NCI-H226 (cell line): Measurements from ENCODE around the gene TMEM139.

ENCODE experiments used
- DNase-seq: peaks from one replicate; pipeline ENCODE4 v3.0.0-alpha.2; 2015

Gene TMEM139

GRCh38 chr7:143284591-143285469, at the start of gene TMEM139:
Gene TMEM139, plus strand, starts transcription at chr7:143284958. Its CDS starts 1,000 bp downstream, at chr7:143285958.
- DNase-seq: no peak

- no peak for DNase-seq
Observed at GRCh38 chr7:143235561-143235960, 49.2 kb upstream of the TMEM139 start.

GRCh38 chr7:143236408-143236990, 48.3 kb upstream of the TMEM139 start:
- no peak for DNase-seq

- DNase-seq: no peak
Observed at GRCh38 chr7:143237366-143237765, 47.4 kb upstream of the TMEM139 start.

GRCh38 chr7:143238289-143238980, 46.3 kb upstream of the TMEM139 start:
- DNase-seq: no peak

GRCh38 chr7:143239813-143240212, 44.9 kb upstream of the TMEM139 start:
- DNase-seq: no peak

GRCh38 chr7:143240291-143241168, 44.2 kb upstream of the TMEM139 start:
- DNase-seq: peak; percentile 61

- DNase-seq: no peak
Observed at GRCh38 chr7:143242306-143242705, 42.5 kb upstream of the TMEM139 start.

GRCh38 chr7:143243111-143243510, 41.6 kb upstream of the TMEM139 start:
- no peak for DNase-seq

GRCh38 chr7:143243614-143244013, 41.1 kb upstream of the TMEM139 start:
- no peak for DNase-seq

- no peak for DNase-seq
Observed at GRCh38 chr7:143244321-143244720, 40.4 kb upstream of the TMEM139 start.

GRCh38 chr7:143245123-143245522, 39.6 kb upstream of the TMEM139 start:
- no peak for DNase-seq

- DNase-seq: no peak
Observed at GRCh38 chr7:143247372-143247771, 37.4 kb upstream of the TMEM139 start.

GRCh38 chr7:143248761-143249354, 35.9 kb upstream of the TMEM139 start:
- peak; percentile 98 for DNase-seq

- no peak for DNase-seq
Observed at GRCh38 chr7:143250199-143250598, 34.6 kb upstream of the TMEM139 start.

- no peak for DNase-seq
Observed at GRCh38 chr7:143250822-143251221, 33.9 kb upstream of the TMEM139 start.

GRCh38 chr7:143252006-143252405, 32.8 kb upstream of the TMEM139 start:
- DNase-seq: no peak

GRCh38 chr7:143255564-143255963, 29.2 kb upstream of the TMEM139 start:
- peak; percentile 28 for DNase-seq

GRCh38 chr7:143256325-143256724, 28.4 kb upstream of the TMEM139 start:
- no peak for DNase-seq

- no peak for DNase-seq
Observed at GRCh38 chr7:143256932-143257331, 27.8 kb upstream of the TMEM139 start.

GRCh38 chr7:143257501-143257900, 27.3 kb upstream of the TMEM139 start:
- no peak for DNase-seq

- DNase-seq: no peak
Observed at GRCh38 chr7:143258831-143259230, 25.9 kb upstream of the TMEM139 start.
